Bronchial epithelial cell (primary cell): ENCODE results near the gene APOL3. TPM values are rescaled to one million over a fixed set of nuclear protein-coding genes. Genes with fewer than 3 reads are reported as not detected.

Source experiments
- DNase-seq: peaks from one replicate; pipeline ENCODE4 v3.0.0-alpha.2; 2010; ENCODE audit warnings: low read depth
- FAIRE-seq: peaks from 2 replicates; lab custom pipeline; 2011; peaks lifted over from hg19 to GRCh38; lab: Jason Lieb, UNC
- H3K27me3 ChIP-seq: 2 replicates; pipeline ENCODE4 v1.5.1; 2011; ENCODE audit warnings: low read length; ENCODE audit not compliant: control insufficient read depth, insufficient read depth
- H3K36me3 ChIP-seq: 2 replicates; pipeline ENCODE4 v1.5.1; 2011; ENCODE audit warnings: low read length; ENCODE audit not compliant: control insufficient read depth, insufficient read depth
- H3K4me3 ChIP-seq: 2 replicates; pipeline ENCODE4 v1.5.1; 2011; ENCODE audit warnings: mild to moderate bottlenecking, low read depth, low read length, control low read depth
- total RNA-seq: library from RNA; depleted of rRNA; stranded (reverse); fragments of >200 nt; gene quantifications from 2 replicates; pipeline ENCODE4 v1.2.1, GENCODE V29; 2014
- TF ChIP-seq, protein P1 (sequence below): IDR thresholded peaks from 2 replicates; pipeline ENCODE4 v1.5.1; 2011; ENCODE audit warnings: mild to moderate bottlenecking, moderate library complexity, low read length, control low read depth, inconsistent platforms; ENCODE audit not compliant: insufficient read depth, severe bottlenecking

Gene APOL3
- total RNA-seq, 1 donor from 2014 or later = not detected

DNA sequence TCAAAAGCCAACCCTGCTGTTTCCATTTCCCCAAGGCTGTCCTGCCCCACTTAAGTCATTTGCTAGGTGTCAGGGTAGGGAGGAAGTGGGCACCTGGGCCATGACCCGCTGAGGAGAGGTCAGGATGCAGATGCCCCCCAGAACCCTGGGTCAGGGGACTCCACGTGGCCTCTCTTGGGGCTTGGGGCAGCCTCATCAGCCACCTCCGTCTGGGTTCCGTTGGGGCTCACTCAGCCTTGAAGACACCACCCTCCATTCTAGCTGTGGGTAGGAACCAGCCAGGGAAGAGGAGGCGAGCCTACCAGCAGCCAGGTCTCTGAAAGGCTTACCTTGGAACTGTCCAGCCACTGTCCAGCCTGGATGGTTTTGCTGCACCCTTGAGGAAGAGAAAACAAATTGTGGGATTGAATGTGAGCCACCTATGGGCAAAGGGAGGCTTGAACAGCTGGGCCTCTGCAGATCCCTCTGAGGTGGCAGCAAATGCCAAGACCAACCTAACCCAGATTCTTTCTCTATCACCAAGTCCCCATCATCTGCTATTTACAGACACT, 38.5 kb upstream of the APOL3 start:
- no peak for FAIRE-seq
- TF ChIP-seq, protein P1, sequence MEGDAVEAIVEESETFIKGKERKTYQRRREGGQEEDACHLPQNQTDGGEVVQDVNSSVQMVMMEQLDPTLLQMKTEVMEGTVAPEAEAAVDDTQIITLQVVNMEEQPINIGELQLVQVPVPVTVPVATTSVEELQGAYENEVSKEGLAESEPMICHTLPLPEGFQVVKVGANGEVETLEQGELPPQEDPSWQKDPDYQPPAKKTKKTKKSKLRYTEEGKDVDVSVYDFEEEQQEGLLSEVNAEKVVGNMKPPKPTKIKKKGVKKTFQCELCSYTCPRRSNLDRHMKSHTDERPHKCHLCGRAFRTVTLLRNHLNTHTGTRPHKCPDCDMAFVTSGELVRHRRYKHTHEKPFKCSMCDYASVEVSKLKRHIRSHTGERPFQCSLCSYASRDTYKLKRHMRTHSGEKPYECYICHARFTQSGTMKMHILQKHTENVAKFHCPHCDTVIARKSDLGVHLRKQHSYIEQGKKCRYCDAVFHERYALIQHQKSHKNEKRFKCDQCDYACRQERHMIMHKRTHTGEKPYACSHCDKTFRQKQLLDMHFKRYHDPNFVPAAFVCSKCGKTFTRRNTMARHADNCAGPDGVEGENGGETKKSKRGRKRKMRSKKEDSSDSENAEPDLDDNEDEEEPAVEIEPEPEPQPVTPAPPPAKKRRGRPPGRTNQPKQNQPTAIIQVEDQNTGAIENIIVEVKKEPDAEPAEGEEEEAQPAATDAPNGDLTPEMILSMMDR = peak; percentile 7

DNA sequence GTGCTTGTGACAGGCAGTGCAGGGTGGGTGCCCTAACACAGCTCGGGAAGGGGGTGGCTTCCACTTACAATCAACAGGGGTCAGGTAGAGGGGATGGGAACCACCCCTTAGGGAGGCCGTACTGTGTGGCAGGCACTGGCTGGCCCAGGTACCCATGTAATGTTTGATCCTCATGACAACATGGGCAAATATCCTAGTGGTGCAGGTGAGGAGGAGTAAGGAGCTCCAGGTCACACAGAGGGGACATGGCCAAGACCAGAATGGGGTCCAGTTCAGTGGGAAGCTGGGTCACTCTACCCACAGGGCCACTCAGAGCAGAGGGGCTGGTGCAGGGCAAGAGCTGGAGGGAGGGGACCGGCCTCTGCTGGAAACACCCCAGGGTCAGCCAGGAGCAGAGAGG, 38.0 kb upstream of the APOL3 start:
- TF ChIP-seq, protein P1 = no peak
- H3K27me3 ChIP-seq = peaks cover 2% of the 10 kb centered on the region
- FAIRE-seq = no peak
- H3K4me3 ChIP-seq = no peak overlapping the region
- H3K36me3 ChIP-seq = no peaks in the 10 kb centered on the region
- DNase-seq = no peak

More for the DNA sequence above, 38.5 kb upstream of the APOL3 start:
- DNase-seq = no peak
- Histone ChIP-seq H3K36me3 (no peaks in the 10 kb centered on the region), H3K4me3 (no peak overlapping the region), H3K27me3 (peaks cover 2% of the 10 kb centered on the region)

DNA sequence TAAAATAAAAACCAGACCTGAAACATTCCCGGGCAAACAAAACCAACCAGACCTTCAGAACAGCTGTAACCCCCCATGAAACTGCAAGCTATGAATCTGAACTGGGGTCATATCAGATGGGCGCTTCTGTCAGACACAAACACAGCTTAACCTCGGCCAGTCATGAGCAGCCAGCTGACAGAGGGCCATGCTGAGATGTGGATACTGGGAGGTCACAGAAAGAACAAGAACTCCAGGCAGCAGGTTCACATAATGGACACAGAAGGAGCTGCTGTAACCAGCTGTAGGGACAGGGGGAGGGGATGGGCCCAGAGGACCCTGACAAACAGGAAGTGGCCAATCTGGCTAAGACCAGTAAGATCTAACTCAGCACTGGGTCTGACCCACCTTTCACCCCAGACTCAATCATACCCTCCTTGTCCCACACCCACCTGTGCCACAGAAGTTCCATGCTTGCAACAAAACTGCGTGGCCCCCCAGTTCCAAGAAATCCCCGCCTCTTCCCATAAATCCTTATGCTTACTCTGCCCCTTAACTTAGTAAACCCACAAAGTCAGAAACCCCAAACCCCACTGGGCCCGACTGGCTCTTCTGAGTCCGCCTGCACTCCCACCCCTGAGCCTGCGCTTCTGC, 37.1 kb upstream of the APOL3 start:
- DNase-seq (no peak), FAIRE-seq (no peak)
- H3K27me3 ChIP-seq = peaks cover 2% of the 10 kb centered on the region
- TF ChIP-seq, protein P1 = no peak
- no peaks in the 10 kb centered on the region for H3K36me3 ChIP-seq
- no peak overlapping the region for H3K4me3 ChIP-seq

DNA sequence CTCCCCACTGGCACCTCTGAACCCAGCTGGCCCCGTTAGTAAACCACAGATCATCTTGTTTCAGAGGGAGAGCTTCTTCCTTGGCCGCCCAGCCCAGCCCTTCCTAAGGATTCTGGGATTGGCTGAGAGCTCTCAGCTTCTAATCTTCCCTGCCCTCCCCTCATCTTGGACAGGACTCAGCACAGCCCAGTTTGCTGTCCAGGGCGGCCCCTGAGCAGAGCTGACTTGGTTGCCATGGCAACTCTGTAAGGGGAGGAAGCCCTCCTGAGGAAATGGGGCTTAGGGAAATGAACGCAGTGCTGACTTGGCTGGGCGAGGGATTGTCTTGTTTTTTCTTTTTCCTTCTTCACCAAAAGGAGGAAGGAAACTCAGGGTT, 36.5 kb upstream of the APOL3 start:
- Histone ChIP-seq H3K27me3 (peaks cover 2% of the 10 kb centered on the region), H3K36me3 (no peaks in the 10 kb centered on the region), H3K4me3 (no peak overlapping the region)
- TF ChIP-seq, protein P1 = no peak
- no peak for DNase-seq
- no peak for FAIRE-seq

DNA sequence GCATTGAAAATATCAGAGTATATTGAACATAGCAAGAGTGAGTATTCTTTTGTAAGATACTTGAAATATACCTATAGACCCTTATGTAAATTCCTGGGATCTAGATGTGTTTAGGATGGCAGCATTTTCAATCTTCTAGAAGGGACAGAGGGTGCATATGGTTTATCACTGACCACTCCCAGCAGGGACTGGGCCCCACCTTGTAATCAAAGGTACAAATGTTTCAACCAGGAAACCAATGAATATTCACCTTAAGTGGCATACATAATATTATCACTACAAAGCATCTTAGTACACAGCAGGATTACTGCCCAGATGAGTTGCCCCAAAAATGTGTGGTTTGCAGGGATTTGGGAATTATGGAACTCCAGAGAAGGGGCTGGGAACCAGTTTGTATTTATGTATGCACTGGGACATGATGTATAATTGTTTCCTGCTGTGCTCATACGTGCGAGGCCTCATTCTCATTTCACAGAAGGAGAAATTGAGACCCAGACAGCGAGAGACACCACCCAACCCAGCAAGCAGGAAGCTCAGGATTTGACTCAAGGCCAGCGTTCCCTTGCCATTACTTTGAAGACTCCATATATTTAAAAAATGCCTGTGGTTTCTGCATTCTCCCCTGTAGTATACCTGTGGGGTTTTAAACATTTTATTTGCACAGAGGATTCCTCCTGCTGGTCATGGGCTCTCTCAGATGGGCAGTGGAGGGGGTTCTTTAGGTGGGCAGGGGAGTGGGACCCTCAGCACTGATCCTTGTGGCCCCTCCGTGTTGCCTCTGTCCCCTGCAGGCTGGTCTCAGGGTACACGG, 35.9 kb upstream of the APOL3 start:
- TF ChIP-seq, protein P1 = no peak
- DNase-seq (no peak), FAIRE-seq (no peak)
- Histone ChIP-seq H3K27me3 (peaks cover 2% of the 10 kb centered on the region), H3K4me3 (no peak overlapping the region), H3K36me3 (no peaks in the 10 kb centered on the region)
